Gastrocnemius medialis (tissue), 4 donors: ENCODE data around the gene NEDD4L.

Experiments used
- POLR2A ChIP-seq, 2 donors: fragments of 450-650 bp; IDR thresholded peaks; one replicate each; pipeline ENCODE4 v1.6.1; 2017; ENCODE audit warnings: antibody characterized with exemption in 2 of 2, mild to moderate bottlenecking in 2 of 2, moderate library complexity in 2 of 2
- TF ChIP-seq, protein P1 (sequence below), 5 experiments: fragments of 450-650 bp in 3 of 5; fragments of 200-600 bp in 2 of 5; sonication (generic) in 2 of 5; IDR thresholded peaks in 4 of 5; conservative IDR thresholded peaks in 1 of 5; 1 replicate in 4 of 5; 2 replicates in 1 of 5; pipeline ENCODE4 v1.5.1; 2016 to 2019; ENCODE audit warnings: antibody characterized with exemption in 5 of 5, mild to moderate bottlenecking in 3 of 5, moderate library complexity in 3 of 5

DNA sequence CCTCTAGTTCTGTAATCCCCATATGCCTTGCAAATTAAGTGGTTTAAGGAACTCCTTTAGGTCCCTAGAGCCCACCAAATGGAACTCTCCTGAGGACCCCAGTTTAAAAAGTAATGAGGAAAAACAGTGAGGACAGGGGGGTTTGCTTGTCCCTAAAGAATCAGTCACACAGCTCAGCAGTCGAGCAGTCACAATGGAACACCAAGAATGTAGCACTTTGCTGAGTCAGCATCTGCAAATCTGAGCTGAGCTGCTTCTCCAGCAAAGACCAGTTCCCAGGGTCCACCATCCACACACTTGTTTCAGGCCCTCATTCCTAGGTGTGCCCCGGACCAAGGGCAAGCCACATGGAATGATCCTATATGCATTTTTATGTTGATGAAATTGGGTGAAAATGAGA is 46.2 kb upstream of the NEDD4L start:
- TF ChIP-seq, protein P1, sequence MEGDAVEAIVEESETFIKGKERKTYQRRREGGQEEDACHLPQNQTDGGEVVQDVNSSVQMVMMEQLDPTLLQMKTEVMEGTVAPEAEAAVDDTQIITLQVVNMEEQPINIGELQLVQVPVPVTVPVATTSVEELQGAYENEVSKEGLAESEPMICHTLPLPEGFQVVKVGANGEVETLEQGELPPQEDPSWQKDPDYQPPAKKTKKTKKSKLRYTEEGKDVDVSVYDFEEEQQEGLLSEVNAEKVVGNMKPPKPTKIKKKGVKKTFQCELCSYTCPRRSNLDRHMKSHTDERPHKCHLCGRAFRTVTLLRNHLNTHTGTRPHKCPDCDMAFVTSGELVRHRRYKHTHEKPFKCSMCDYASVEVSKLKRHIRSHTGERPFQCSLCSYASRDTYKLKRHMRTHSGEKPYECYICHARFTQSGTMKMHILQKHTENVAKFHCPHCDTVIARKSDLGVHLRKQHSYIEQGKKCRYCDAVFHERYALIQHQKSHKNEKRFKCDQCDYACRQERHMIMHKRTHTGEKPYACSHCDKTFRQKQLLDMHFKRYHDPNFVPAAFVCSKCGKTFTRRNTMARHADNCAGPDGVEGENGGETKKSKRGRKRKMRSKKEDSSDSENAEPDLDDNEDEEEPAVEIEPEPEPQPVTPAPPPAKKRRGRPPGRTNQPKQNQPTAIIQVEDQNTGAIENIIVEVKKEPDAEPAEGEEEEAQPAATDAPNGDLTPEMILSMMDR (IDR thresholded peaks at IDR 0.05 in 4 of 5, conservative IDR thresholded peaks at IDR 0.05 in 1 of 5): no peak
- TF ChIP-seq POLR2A (IDR thresholded peaks at IDR 0.05): no peak
